IPS-20b (cell line): Measurements from ENCODE around the gene SCNN1G.
"Not testable (repeated sequence)": the region's sequence is repeated elsewhere in the genome, so short reads cannot be mapped to it uniquely, and the experiment has no call there.

ENCODE experiments used
- H3K27ac ChIP-seq: one replicate; pipeline ENCODE4 v1.5.1; 2013; ENCODE audit warnings: low read length
- H3K27me3 ChIP-seq: 2 replicates; pipeline ENCODE4 v1.6.1; 2013; ENCODE audit warnings: mild to moderate bottlenecking, low read length, inconsistent platforms; ENCODE audit not compliant: insufficient read depth
- H3K36me3 ChIP-seq: 2 replicates; pipeline ENCODE4 v1.6.1; 2013; ENCODE audit warnings: low read depth, mild to moderate bottlenecking, inconsistent platforms, low read length, moderate library complexity; ENCODE audit not compliant: insufficient read depth
- H3K4me1 ChIP-seq: 2 replicates; pipeline ENCODE4 v1.6.1; 2013; ENCODE audit warnings: mild to moderate bottlenecking, control low read depth, inconsistent platforms, low read length, moderate library complexity; ENCODE audit not compliant: insufficient read depth
- H3K4me3 ChIP-seq: 2 replicates; pipeline ENCODE4 v1.5.1; 2013; ENCODE audit warnings: mild to moderate bottlenecking, low read length, inconsistent platforms
- H3K9ac ChIP-seq: 2 replicates; pipeline ENCODE4 v1.6.1; 2013; ENCODE audit warnings: low read depth, mild to moderate bottlenecking, inconsistent platforms, low read length, moderate library complexity
- H3K9me3 ChIP-seq: 2 replicates; pipeline ENCODE4 v1.6.1; 2013; ENCODE audit warnings: mild to moderate bottlenecking, low read depth, low read length, inconsistent platforms; ENCODE audit not compliant: insufficient read depth

SCNN1G gene

DNA sequence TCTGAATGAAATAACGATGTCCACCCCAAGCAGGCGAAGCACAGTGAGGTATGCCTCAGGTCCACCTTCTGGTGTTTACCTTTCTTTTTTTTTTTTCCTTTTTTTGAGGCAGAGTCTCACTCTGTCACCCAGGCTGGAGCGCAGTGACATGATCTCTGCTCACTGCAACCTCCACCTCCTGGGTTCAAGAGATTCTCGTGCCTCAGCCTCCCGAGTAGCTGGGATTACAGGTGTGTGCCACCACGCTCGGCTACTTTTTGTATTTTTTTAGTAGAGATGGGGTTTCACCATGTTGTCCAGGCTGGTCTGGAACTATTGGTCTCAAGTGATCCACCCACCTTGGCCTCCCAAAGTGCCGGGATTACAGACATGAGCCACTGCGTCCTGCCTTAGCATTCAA, 38.2 kb upstream of the SCNN1G start:
- H3K36me3 ChIP-seq, H3K27ac ChIP-seq, H3K27me3 ChIP-seq, H3K9me3 ChIP-seq, H3K9ac ChIP-seq, H3K4me3 ChIP-seq: not testable (repeated sequence)
- peaks cover 25% of the 10 kb centered on the region for H3K4me1 ChIP-seq

DNA sequence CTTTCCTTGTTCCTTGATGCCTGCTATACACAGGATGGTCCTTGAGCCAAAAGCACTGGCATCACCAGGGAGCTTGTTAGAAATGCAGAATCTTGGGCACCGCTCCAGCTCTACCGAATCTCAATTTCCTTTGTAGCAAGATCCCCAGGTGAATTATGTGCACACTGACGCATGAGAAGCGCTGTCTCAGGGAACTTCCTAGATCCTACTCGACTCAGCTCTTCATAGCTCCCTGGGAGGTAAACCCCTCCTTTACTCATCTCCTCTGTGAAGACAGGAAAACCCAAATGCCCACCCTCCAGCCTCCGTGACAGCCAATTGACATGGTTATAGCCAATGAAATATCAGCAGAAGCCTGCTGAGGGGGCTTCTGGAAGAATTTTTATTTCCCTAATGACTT, 37.4 kb upstream of the SCNN1G start:
- H3K4me1 ChIP-seq = peaks cover 25% of the 10 kb centered on the region
- H3K9ac ChIP-seq = no peak overlapping the region
- peaks cover 7% of the 10 kb centered on the region; the same call in 1 of the 2 replicates for H3K27me3 ChIP-seq
- H3K9me3 ChIP-seq = no peaks in the 10 kb centered on the region
- H3K27ac ChIP-seq = no peak overlapping the region
- peak overlapping the region; percentile 6; the same call in 1 of the 2 replicates for H3K4me3 ChIP-seq
- H3K36me3 ChIP-seq = no peaks in the 10 kb centered on the region

DNA sequence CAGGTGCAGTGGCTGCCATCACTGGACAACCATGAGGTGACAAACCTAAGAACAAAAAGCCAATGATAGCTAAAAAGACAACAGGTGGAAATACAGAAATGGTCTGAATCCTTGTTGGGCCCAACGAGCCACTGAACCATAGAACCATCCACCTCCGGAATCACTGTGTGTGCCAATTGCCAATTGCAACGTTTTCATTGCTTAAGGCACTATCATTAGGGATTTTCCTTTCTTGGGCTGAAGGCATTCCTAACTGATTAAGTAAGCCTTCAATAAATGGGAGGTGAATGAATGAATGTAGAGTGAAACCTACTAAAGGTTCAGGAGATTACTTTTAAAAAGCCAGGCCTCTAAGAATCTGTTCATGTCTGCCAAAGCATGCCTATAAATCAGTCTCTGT, 36.9 kb upstream of the SCNN1G start:
- Histone ChIP-seq H3K36me3 (no peaks in the 10 kb centered on the region), H3K27me3 (peaks cover 12% of the 10 kb centered on the region), H3K4me3 (peak overlapping the region; percentile 6; the same call in 1 of the 2 replicates), H3K9ac (no peak overlapping the region), H3K27ac (no peak overlapping the region), H3K9me3 (no peaks in the 10 kb centered on the region), H3K4me1 (peaks cover 22% of the 10 kb centered on the region)

DNA sequence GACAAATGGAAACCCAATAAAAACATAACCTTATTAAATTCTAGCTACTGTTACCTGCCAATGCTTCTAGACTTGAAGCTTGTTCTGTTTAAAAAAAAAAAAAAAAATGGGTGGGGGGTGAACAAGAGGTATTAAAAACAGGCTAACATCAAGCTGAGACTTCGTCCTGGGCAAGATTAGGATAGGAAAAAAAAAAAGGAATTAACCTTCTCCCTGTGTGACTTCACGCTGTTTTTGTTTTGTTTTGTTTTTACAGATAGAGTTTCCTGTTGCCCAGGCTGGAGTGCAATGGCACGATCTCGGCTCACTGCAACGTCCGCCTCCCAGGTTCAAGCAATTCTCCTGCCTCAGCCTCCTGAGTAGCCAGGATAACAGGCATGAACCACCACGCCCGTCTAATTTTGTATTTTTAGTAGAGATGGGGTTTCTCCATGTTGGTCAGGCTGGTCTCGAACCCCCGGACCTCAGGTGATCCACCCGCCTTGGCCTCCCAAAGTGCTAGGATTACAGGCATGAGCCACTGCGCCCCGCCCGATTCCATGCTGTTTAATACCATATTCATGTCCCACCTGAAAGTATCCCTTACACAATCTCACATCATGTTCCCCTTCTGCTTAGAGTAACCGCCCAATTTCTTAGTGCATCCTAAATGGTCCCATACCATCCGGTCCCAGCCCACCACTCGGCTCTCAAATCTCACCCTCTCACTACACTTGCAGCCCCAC, 35.5 kb upstream of the SCNN1G start:
- no peak overlapping the region for H3K27ac ChIP-seq
- no peaks in the 10 kb centered on the region for H3K9me3 ChIP-seq
- peaks cover 19% of the 10 kb centered on the region for H3K27me3 ChIP-seq
- H3K4me3 ChIP-seq = peak overlapping the region; percentile 83; the same call in 1 of the 2 replicates
- peaks cover 20% of the 10 kb centered on the region for H3K4me1 ChIP-seq
- H3K36me3 ChIP-seq = no peaks in the 10 kb centered on the region
- H3K9ac ChIP-seq = no peak overlapping the region; the same call in 1 of the 2 replicates

DNA sequence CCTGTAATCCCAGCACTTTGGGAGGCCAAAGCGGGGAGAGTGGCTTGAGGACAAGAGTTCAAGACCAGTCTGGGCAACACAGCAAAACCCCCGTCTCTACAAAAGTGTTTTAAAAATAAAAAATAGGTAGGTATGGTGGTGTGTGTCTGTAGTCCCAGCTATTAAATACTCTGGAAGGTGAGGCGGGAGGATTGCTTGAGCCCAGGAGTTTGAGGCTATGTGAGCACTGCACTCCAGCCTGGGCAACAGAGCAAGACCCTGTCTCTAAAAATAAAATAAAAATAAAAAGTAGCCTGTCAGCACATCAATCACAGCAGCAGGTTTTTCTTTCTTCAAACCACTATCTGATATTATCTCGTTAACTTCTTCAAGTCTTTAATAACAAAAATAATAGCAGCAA, 34.9 kb upstream of the SCNN1G start:
- no peaks in the 10 kb centered on the region for H3K9me3 ChIP-seq
- H3K4me1 ChIP-seq = peaks cover 20% of the 10 kb centered on the region
- peak overlapping the region; percentile 83 for H3K4me3 ChIP-seq
- H3K27me3 ChIP-seq = peaks cover 19% of the 10 kb centered on the region
- H3K9ac ChIP-seq = no peak overlapping the region; the same call in 1 of the 2 replicates
- no peak overlapping the region for H3K27ac ChIP-seq
- H3K36me3 ChIP-seq = no peaks in the 10 kb centered on the region

DNA sequence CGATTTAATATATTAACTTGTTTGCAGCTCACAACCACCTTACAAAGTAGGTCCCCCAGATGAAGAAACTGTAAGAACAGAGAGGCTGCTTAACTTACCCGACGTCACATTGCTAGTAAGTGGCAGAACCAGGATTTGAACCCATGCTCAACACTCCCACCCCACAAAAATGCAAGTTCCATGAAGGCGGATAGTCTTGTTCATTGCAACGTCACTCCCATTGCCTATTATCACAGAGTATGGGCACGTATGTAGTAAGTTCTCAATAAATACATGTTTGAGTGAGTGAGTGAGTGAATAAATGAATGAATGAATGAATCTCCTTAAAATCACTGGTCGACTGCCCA, 34.4 kb upstream of the SCNN1G start:
- Histone ChIP-seq H3K9ac (peak overlapping the region; percentile 70; the same call in 1 of the 2 replicates), H3K27me3 (peaks cover 19% of the 10 kb centered on the region), H3K4me1 (peaks cover 18% of the 10 kb centered on the region), H3K9me3 (no peaks in the 10 kb centered on the region), H3K36me3 (no peaks in the 10 kb centered on the region), H3K27ac (no peak overlapping the region), H3K4me3 (peak overlapping the region; percentile 83)

DNA sequence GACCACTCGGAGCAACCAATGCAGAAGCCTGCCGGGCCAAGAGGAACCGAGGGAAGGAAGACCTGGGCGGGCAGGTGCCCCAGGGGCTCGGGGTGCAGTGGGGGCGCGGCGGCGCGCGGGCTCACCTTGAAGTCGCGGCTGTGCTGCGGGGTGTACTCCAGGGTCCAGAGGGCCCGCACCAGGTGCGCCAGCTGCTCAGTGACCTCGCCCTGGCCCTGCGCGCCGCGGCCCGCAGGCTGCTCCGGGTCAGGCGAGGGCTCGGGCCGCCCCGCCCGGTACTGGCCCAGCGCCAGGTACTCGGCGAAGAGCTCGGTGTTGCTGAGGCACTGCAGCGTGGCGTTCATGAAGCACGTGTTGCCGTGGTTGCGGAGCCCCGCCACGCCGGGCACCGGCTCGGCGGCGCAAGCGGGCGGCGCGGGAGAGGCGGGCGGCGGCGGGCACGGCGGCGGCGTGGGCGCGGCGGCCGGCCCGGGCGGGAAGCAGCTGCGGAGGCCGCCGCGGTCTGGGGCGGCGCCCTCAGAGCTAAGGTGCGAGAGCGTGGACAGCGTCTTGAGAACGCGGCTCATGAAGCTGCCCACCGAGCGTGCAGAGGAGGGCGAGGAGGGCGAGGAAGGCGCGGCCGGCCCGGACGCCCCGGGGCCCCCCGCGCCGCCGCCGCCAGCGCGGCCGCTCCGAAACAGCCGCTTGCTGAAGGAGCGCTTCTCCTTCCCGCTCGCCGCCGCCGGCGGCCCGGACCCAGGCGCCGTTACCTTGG, 33.9 kb upstream of the SCNN1G start:
- H3K27me3 ChIP-seq = peaks cover 19% of the 10 kb centered on the region
- H3K4me1 ChIP-seq = peaks cover 12% of the 10 kb centered on the region
- no peaks in the 10 kb centered on the region for H3K9me3 ChIP-seq
- peak overlapping the region; percentile 83 for H3K4me3 ChIP-seq
- H3K36me3 ChIP-seq = no peaks in the 10 kb centered on the region
- no peak overlapping the region for H3K27ac ChIP-seq
- peak overlapping the region; percentile 70; the same call in 1 of the 2 replicates for H3K9ac ChIP-seq

DNA sequence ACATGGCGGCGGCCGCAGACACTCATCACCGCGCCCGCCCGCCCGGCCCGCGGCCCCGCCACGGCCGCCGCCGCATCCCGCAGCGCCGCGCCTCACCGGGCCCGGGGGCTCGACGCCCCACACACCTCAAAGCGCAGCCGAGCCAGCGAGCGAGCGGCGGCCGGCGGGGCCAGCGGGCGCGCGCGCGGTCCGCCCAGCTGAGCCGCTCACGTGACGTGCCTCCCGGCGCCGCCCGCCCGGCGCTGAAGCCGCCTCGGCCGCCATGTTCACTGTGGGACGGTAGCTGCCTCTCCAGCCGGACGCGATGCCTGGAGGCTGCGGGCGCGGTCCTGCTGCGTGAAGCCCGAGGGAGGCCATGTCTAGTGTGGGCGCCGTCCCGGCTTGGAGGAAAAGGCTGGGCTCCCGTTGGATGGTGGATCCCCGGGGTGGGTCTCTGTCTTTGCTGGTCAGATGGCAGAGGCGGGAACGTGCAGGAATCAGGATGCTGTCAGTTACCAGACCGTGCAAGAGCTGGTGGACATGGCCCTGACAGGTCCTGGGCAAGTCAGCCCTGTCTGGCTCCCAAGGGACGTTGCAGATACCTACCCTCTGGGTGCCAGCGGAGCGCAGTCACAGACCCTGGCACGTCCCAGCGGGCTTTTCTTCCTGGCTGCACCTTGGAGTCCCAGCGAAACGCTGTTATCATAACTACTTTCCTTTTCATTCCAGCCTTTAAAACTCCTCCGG, 33.1 kb upstream of the SCNN1G start, which contains the start of gene USP31:
TSS of gene USP31 (minus strand) at position 186 of the 726 bp plus-strand sequence. CDS start at position 4, 182 bp downstream.
- Histone ChIP-seq H3K4me1 (peaks cover 12% of the 10 kb centered on the region), H3K27me3 (peaks cover 19% of the 10 kb centered on the region), H3K9ac (peak within 1 kb of the TSS; percentile 70; the same call in 1 of the 2 replicates), H3K4me3 (peak within 1 kb of the TSS; percentile 87), H3K9me3 (no peaks in the 10 kb centered on the region), H3K36me3 (no peaks in the 10 kb centered on the region), H3K27ac (no peak within 1 kb of the TSS)

DNA sequence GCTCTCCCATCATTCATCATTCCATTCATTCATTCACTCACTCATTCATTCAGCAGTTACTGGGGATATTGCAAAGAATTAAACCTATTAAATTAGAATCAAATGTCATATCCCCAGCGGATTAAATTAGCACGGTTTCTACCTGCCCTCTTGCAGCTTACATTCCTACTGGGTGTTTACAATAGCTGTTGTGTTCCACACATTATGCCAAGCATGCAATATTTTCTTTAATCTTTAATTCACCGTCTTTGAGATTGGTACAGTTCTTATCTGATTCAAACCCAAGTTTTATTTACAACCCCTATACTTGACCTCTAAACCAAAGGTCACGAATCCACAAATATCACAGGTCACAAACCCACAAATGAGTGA, 32.6 kb upstream of the SCNN1G start:
- no peaks in the 10 kb centered on the region for H3K36me3 ChIP-seq
- no peak overlapping the region for H3K27ac ChIP-seq
- peaks cover 19% of the 10 kb centered on the region for H3K27me3 ChIP-seq
- H3K4me1 ChIP-seq = peaks cover 10% of the 10 kb centered on the region
- no peaks in the 10 kb centered on the region for H3K9me3 ChIP-seq
- peak overlapping the region; percentile 70; the same call in 1 of the 2 replicates for H3K9ac ChIP-seq
- peak overlapping the region; percentile 87 for H3K4me3 ChIP-seq

DNA sequence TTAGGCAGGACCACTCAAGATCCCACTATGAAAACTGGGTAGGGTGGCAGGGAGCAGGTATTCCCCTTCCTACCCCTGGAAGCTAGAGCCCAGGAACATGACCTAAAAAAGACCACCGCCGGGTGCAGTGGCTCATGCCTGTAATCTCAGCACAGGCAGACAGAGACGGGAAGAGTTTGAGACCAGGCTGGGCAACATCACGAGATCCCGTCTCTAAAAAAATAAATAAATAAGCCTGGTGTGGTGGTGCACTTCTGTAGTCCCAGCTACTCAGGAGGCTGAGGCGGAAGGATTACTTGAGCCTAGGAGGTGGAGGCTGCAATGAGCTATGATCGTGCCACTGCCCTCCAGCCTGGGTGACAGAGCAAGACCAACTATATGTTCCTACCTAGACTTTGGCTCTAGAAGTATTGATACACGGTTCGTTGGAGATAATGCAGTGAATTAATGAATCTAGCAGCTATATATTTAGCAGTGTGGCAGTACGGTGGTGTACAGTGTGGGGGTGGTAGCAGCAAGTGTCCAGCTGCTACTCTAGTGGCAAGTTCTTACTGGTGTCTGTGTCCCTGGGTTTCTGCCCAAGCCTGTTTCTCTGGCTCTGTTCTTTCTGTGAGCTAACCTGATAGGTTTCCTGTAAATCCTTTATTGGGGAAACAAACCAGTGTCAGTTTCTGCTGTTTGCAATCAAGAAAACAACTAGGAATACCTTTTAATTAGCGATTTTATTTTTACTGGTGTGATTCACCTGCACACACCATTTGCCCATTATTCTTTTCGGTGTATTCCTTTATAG, 30.0 kb upstream of the SCNN1G start:
- Histone ChIP-seq H3K4me1 (no peaks in the 10 kb centered on the region), H3K9ac (no peak overlapping the region), H3K36me3 (no peaks in the 10 kb centered on the region), H3K27ac (no peak overlapping the region), H3K27me3 (peaks cover 19% of the 10 kb centered on the region), H3K4me3 (no peak overlapping the region), H3K9me3 (no peaks in the 10 kb centered on the region)
